ENCODE data around the gene SNX30. TPM values are rescaled to one million over a fixed set of nuclear protein-coding genes. Genes with fewer than 3 reads are reported as not detected.

SNX30 gene
- total RNA-seq, 1 experiment from 2014 or later: 12.7 TPM

- Histone ChIP-seq H4K20me1 (ENCODE audit: insufficient read depth) (no peaks in the 10 kb centered on the region), H3K4me2 (ENCODE audit: low read length) (no peak overlapping the region), H3K36me3 (ENCODE audit: control insufficient read depth in 1 of 2, insufficient read depth in 2 of 2, low read length in 2 of 2) (no peaks in the 10 kb centered on the region), H3K4me3 (replicated peaks in 1 of 2; ENCODE audit: low read depth in 1 of 2, low read length in 2 of 2) (no peak overlapping the region), H3K4me1 (ENCODE audit: control insufficient read depth in 1 of 2, insufficient read depth in 2 of 2, low read length in 2 of 2) (peaks cover 0 to 15% of the 10 kb centered on the region in 2 experiments; a peak in 2 of 4 replicates), H3K9me3 (ENCODE audit: control insufficient read depth in 1 of 2, insufficient read depth in 1 of 2, low read depth in 1 of 2, low read length in 2 of 2) (no peaks in the 10 kb centered on the region), H3K79me2 (ENCODE audit: insufficient read depth, low read length) (no peaks in the 10 kb centered on the region), H3K9me2 (ENCODE audit: insufficient read depth) (no peaks in the 10 kb centered on the region; the same call in 1 of the 2 replicates), H3K27me3 (ENCODE audit: insufficient read depth, low read length) (no peaks in the 10 kb centered on the region), H3K9ac (ENCODE audit: low read length) (no peak overlapping the region), H2AFZ (ENCODE audit: low read depth, low read length, poor library complexity, severe bottlenecking) (no peak overlapping the region), H3K27ac (ENCODE audit: low read depth, low read length) (no peak overlapping the region)
- intact Hi-C loops (cut with micrococcal nuclease): no loop called here
- ATAC-seq (no peak), DNase-seq (ENCODE audit: low read depth, low spot score) (no peak)
- CTCF ChIA-PET: no interaction called here
- TF ChIP-seq ZFX (IDR thresholded peaks at IDR 0.05): no peak
- TF ChIP-seq CTCF (IDR thresholded peaks at IDR 0.05 in 2 of 3, conservative IDR thresholded peaks at IDR 0.05 in 1 of 3; ENCODE audit: borderline replicate concordance in 1 of 3, insufficient read depth in 1 of 3, low read depth in 2 of 3, low read length in 2 of 3): no peak
- no peak for TF ChIP-seq ZNF274 (IDR thresholded peaks at IDR 0.05; ENCODE audit: low read depth, low read length)
- no peak for TF ChIP-seq POLR2AphosphoS5 (IDR thresholded peaks at IDR 0.05; ENCODE audit: low read depth, low read length)
- TF ChIP-seq, protein P1, sequence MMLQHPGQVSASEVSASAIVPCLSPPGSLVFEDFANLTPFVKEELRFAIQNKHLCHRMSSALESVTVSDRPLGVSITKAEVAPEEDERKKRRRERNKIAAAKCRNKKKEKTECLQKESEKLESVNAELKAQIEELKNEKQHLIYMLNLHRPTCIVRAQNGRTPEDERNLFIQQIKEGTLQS (IDR thresholded peaks at IDR 0.05): no peak
- POLR2A ChIA-PET: no interaction called here
- RAD21 ChIA-PET (ENCODE audit: low non-redundant PET in 1 of 2, low total read pairs in 2 of 2, uncharacterized antibody in 2 of 2, unreplicated experiment in 2 of 2): no interaction called here
- BruUV-seq (replicated peaks): no TSS peak
These were observed 162.8 kb downstream of the SNX30 start for GRCh38 chr9:112913326-112913725.

GRCh38 chr9:112914524-112914923 lies 164.0 kb downstream of the SNX30 start:
- ChIA-PET RAD21 (ENCODE audit: low non-redundant PET in 1 of 2, low total read pairs in 2 of 2, uncharacterized antibody in 2 of 2, unreplicated experiment in 2 of 2) (no interaction called here), POLR2A (interaction anchor here (0.6 kb wide), 1 partner anchor 71 kb away, joined by 3 read pairs; no protein-coding TSS in a partner anchor), CTCF (no interaction called here)
- H3K4me3 ChIP-seq (replicated peaks in 1 of 2; ENCODE audit: low read depth in 1 of 2, low read length in 2 of 2): no peak overlapping the region
- intact Hi-C loops (cut with micrococcal nuclease): no loop called here
- ATAC-seq: no peak
- H3K9ac ChIP-seq (ENCODE audit: low read length): no peak overlapping the region
- no peak overlapping the region for H3K27ac ChIP-seq (ENCODE audit: low read depth, low read length)
- H3K27me3 ChIP-seq (ENCODE audit: insufficient read depth, low read length): no peaks in the 10 kb centered on the region
- H3K79me2 ChIP-seq (ENCODE audit: insufficient read depth, low read length): no peaks in the 10 kb centered on the region
- peaks cover 0 to 16% of the 10 kb centered on the region in 2 experiments; a peak in 2 of 4 replicates for H3K4me1 ChIP-seq (ENCODE audit: control insufficient read depth in 1 of 2, insufficient read depth in 2 of 2, low read length in 2 of 2)
- H3K4me2 ChIP-seq (ENCODE audit: low read length): no peak overlapping the region
- H3K9me2 ChIP-seq (ENCODE audit: insufficient read depth): no peaks in the 10 kb centered on the region; the same call in 1 of the 2 replicates
- H2AFZ ChIP-seq (ENCODE audit: low read depth, low read length, poor library complexity, severe bottlenecking): no peak overlapping the region
- H3K36me3 ChIP-seq (ENCODE audit: control insufficient read depth in 1 of 2, insufficient read depth in 2 of 2, low read length in 2 of 2): no peaks in the 10 kb centered on the region
- no peaks in the 10 kb centered on the region for H4K20me1 ChIP-seq (ENCODE audit: insufficient read depth)
- no TSS peak for BruUV-seq (replicated peaks)
- DNase-seq (ENCODE audit: low read depth, low spot score): no peak
- H3K9me3 ChIP-seq (ENCODE audit: control insufficient read depth in 1 of 2, insufficient read depth in 1 of 2, low read depth in 1 of 2, low read length in 2 of 2): no peaks in the 10 kb centered on the region
- TF ChIP-seq ELF1 (IDR thresholded peaks at IDR 0.05; ENCODE audit: borderline replicate concordance, low read depth) (no peak), CTCF (IDR thresholded peaks at IDR 0.05 in 2 of 3, conservative IDR thresholded peaks at IDR 0.05 in 1 of 3; ENCODE audit: borderline replicate concordance in 1 of 3, insufficient read depth in 1 of 3, low read depth in 2 of 3, low read length in 2 of 3) (no peak), MAX (IDR thresholded peaks at IDR 0.05) (no peak), EZH2 (IDR thresholded peaks at IDR 0.05) (no peak), YY1 (IDR thresholded peaks at IDR 0.05; ENCODE audit: extremely low read depth, insufficient replicate concordance, low read depth, low read length) (no peak), POLR2AphosphoS5 (IDR thresholded peaks at IDR 0.05; ENCODE audit: low read depth, low read length) (no peak), CEBPB (IDR thresholded peaks at IDR 0.05; ENCODE audit: low read depth) (no peak), ZNF274 (IDR thresholded peaks at IDR 0.05; ENCODE audit: low read depth, low read length) (no peak)
- TF ChIP-seq, protein P2, sequence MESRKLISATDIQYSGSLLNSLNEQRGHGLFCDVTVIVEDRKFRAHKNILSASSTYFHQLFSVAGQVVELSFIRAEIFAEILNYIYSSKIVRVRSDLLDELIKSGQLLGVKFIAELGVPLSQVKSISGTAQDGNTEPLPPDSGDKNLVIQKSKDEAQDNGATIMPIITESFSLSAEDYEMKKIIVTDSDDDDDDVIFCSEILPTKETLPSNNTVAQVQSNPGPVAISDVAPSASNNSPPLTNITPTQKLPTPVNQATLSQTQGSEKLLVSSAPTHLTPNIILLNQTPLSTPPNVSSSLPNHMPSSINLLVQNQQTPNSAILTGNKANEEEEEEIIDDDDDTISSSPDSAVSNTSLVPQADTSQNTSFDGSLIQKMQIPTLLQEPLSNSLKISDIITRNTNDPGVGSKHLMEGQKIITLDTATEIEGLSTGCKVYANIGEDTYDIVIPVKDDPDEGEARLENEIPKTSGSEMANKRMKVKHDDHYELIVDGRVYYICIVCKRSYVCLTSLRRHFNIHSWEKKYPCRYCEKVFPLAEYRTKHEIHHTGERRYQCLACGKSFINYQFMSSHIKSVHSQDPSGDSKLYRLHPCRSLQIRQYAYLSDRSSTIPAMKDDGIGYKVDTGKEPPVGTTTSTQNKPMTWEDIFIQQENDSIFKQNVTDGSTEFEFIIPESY (IDR thresholded peaks at IDR 0.05; ENCODE audit: extremely low read depth, insufficient replicate concordance, low read length): no peak
